NCI-H2029 (cell line): ENCODE results near the gene SLC2A6.

ENCODE experiments used
- DNase-seq: peaks from one replicate; lab custom pipeline; 2025; lab: John Stamatoyannopoulos, UW

SLC2A6 gene

DNA sequence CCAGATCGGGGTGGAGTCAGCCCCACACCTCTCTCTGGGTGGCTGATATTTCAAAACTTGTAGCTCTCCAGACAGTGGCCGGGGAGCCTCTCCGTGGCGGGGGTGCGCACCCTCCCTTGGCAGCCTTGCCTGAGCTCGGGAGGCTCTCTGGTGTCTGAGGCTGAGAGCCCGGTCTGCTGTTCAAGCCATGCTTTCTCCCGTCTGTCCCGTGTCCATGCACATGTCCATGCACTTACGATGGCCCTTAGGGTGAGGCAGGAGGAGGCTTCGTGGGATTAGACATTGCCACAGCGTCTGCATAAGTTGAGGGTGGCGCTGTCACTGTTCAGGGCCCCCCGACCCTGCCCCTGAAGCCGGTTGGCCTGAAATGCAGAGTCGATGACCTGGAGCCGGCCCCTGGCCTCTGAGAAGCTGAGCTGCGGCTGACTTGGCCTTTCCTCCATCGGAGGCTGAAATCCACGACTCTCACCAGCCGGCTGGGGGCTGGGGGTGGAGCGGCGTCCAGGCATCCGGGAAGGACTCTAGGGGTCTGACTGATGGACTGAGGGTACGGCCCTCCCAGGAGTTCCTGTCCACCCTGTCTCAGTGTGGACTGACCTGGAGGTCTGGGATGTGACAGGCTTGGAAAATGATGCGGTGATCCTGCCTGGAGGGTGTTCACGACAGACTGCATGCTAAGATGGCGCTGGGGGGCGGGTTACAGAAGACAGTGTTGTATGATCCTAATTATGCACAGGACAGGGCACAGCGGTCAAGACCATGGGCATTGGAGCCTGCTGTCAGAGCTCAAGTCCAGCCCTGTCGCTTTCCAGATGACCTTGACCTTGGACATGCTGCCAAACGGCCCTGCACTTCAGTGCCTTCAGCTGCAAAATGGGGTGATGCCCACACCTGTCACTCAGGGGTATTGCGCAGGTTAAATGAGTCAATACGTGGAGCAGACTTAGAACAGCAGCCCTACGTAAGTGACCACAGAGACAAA lies 18.3 kb upstream of the SLC2A6 start:
- no peak for DNase-seq

DNA sequence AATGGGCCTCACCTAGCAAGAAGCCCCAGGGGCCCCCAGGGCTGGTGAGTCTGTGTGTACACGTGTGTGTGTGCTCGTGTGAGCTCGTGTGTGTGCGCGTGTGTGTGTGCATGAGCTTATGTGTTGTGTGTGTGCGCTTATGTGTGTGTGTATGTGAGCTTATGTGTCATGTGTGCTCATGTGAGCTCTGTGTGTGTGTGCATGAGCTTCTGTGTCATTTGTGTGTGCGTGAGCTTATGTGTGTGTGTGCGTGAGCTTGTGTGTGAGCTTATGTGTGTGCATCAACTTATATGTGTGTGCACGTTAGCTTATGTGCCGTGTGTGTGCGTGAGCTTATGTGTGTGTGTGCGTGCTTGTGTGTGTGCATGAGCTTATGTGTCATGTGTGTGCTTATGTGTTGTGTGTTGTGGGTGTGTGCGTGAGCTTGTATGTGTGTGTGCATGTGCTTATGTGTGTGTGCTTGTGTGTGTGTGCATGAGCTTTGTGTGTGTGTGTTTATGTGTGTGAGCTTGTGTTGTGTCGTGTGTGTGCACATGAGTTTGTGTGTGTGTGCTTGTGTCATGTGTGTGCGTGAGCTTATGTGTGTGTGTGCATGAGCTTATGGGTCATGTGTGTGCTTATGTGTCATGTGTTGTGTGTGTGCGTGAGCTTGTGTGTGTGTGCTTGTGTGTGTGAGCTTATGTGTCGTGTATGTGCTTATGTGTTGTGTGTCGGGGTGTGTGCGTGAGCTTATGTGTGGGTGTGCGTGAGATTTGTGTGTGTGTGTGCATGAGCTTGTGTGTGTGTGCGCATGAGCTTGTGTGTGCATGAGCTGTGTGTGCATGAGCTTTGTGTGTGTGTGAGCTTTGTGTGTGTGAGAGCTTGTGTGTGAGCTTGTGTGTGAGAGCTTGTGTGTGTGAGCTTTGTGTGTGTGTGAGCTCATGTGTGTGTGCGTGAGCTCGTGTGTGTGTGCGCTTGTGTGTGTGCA lies 16.7 kb upstream of the SLC2A6 start:
- no peak for DNase-seq

DNA sequence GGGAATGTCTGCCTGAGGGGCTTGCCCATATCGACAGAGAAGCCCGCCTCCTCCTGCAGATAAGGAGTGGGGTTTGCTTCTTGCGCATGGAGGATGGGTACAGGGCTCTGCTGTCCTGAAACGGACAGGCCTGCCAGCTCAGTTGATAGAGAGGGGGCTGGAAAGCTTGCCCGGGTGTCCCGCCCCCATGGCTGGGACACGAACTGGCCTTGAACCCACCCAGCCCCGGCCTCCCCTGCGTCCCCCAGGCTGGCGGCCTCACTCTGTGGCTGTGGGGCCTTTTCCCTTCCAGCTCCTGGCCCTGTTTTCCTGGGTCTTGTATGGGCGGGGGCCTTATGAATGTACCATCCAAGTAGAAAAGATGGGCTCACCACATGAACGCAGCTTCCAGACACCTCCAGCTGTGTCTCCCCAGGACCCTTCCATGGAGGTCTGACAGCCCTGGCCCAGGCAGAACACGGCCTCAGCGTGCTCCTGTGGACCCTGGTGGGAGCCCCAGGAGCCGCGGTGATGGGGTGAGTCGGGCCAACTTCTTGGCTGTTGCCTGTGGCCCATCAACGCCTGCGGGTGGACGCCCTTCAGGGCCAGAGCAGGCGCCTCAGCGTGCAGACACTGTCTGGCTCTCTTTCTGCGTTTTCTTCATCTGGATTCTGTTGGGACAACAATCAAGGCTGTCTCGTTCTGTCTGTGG lies 15.9 kb upstream of the SLC2A6 start:
- DNase-seq = no peak

DNA sequence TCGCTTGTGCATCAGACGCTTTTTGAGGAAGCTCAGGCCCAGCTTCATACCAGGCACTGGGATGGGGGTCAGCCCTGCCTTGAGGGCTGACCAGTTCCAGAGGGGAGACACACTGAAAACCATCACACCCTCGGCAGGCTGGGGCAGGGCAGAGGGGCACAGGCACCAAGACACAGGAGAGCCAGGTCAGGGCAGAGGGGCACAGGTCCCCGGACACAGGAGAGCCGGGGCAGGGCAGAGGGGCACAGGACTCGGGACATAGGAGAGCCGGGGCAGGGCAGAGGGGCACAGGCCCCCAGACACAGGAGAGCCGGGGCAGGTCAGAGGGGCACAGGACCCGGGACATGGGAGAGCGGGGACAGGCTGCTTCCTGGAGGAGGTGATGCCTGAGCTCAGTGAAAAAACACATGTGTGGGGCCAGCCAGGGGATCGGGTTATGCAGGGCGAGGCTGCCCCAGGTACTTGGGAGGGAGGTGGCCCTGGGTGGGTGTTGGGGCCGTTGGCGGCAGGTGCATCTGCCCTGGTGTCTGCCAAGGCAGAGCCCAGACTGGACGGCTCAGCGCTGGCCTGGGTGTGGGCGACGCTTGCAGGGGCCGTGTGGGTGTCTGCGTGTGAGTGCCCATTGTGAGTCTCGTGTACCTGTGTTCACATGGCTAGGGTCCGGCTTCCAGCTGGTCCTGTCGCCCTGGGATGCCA lies 15.1 kb upstream of the SLC2A6 start:
- DNase-seq = no peak

DNA sequence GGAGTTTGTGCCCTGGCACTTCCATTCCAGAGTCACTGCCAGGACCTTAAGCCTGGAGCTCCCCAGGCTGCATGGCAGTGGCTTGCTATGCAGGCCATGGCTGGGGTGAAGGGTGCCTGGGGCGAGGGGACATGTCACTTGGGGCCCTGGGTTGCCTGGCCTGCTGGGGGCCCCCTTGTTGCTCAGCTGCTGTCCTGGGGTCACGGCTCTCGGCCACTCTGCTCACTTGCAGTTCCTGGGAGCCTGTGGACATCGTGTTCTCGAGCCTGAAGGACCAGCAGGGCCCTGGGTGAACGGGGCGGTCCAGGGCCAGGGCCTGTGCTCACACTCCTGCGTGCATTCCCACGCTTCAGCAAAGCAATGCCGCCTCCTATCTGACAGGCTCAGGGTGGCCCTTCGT lies 14.5 kb upstream of the SLC2A6 start:
- no peak for DNase-seq

DNA sequence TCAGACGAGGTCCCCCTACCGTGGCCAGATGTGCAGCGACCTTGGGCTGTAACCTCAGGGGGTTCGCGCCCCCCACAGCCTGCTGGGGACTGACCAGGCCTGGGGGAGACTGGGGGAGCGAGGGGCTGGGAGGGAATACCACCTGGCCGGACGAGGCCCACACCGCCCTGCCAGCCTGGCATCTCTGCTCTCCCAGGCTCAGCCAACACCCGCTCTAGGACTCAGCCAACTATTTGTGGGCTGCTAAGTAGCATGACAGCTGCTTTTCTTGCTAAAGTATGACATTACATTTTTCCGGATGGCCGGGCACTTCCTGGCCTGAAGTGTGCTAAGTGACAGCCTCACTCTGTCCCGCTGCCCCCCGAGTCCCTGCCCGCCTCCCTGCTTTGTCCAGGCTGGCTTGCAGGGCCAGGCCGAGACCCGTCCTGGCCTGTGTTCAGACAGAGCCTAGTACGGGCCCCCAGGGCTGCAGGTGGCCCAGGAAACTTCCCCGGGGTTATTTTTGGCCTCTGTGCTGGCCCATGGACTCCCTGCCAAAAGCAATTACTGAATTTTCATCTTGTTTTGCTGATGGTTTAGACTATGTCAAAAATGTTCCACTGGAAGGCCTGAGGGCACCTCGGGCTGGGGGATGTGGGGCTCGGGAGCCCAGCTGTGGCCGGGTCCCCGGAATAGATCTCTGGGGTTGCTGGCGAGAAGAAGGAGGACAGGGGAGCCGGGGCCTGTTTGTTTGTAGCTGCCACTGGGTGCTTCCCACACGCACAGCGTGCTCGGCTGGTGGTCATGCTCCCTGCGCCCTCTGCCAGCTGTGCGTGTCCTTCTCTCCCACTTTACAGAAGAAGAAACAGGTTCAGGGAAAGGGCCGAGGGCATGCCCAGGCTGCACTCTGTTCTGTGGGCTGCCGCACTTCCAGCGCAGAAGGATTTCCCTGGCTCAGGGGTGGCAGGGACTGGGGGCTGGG lies 13.4 kb upstream of the SLC2A6 start:
- DNase-seq = no peak

DNA sequence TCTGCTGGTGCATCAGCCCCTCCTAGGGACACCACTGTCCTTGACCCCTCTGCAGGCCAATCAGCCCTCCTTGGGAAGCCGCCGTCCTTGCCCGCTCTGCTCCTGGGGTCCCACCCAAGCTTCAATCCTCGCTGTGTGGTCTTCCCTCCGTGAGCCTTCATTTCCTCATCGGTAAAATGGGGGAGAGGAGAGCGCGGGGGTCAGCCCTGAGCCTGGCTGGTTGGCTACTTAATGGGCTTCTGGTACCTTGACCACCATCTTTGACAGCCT lies 12.7 kb upstream of the SLC2A6 start:
- DNase-seq = no peak

DNA sequence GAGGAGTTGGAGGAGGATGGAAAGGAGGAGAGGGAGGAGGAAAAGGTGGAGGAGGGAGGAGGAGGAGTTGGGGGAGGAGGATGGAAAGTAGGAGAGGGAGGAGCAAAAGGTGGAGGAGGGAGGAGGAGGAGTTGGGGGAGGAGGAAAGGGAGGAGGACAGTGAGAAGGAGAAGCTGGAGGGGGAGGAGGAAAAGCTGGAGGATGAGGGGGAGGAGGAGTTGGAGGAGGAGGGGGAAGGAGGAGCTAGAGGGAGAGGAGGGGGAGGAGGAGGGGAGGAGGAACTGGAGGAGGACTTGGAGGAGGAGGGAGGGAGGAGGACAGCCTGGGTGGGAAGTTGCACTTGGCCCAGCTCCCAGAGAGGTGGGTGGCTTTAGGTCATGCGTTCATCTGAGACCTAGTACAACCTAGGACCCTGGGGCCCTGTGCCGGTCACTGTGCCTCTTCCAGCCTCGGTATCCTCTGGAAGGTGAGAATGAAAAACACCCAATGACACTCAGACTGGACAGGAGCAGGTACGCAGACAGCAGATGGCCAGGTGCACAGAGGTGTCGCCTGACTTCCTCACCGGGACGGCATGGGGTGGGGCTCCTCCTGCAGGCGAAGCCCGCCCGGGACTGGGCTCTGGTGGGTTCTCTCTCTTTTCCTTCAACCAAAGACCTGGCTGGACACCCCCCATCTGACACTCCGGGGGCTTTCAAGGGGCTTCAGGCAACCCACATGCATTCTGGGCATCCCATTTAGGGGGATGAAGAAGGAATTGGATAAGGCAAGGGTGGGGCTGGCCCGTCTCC lies 12.2 kb upstream of the SLC2A6 start:
- no peak for DNase-seq

DNA sequence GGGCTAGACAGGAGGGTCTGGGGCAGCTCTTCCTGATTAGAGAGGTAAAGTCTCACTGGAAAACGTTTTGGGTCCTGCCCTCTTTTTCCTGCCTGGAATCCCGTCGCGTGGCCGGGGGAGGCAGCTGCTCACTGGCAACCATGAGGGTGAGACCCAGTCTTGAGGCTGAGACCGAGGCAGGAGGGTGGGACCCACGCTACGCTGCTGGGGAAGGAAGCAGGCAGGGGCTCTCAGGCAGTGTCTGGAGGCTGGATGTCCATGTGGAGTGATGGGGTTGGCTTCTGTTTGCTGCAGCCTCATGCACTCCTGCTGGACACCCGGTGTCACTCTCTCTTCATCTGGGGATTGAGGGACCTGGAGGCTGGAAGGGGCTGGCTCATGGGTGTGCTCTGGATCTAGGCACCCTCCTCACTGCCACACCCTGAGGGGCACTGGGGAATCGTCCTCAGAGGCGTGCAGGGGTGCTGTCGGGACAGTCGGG lies 11.3 kb upstream of the SLC2A6 start:
- no peak for DNase-seq

DNA sequence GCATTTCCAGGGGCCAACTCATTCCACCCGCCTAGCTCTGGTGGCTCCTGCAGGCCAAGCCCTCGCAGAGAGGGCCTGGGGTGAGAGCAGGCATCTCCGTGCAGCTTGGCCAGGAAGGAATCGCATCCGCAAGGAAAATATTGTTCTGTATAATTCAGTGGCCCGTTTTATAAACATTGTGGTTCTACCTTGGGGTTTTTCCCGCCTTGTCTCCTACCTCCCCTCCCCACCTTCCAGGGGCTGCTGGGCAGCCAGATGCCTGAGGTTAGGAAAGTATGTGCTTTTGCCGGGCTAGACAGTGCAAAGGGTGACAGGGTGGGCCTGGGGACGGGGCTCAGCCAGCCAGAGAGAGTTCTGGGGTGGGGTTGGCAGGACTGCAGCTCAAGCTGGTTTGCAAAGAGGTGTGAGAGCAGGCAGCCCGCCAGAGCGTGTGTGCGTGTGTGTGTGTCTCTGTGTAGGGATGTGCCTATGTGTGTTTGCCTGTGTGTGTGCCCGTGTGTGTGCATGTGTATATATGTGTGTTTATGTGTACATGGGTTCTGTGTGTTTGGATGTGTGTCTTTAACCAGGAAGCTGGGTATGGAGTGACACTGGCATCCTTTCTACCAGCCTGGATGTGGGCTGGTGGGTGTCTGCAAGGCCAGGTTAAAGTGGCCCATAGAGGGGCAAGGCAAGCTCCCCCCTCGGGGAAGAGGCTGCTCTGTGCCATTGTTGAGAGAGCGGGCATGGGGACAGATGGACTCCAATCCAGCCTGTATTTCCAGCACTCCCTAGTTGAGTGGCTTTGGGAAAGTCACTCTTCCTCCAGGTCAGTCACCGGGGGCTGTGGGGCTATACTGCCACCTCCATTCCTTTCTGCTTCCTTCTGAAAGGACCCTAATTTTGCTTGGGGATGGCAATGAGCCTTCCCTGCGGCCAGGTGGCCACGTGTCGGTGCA lies 10.6 kb upstream of the SLC2A6 start:
- DNase-seq = no peak

DNA sequence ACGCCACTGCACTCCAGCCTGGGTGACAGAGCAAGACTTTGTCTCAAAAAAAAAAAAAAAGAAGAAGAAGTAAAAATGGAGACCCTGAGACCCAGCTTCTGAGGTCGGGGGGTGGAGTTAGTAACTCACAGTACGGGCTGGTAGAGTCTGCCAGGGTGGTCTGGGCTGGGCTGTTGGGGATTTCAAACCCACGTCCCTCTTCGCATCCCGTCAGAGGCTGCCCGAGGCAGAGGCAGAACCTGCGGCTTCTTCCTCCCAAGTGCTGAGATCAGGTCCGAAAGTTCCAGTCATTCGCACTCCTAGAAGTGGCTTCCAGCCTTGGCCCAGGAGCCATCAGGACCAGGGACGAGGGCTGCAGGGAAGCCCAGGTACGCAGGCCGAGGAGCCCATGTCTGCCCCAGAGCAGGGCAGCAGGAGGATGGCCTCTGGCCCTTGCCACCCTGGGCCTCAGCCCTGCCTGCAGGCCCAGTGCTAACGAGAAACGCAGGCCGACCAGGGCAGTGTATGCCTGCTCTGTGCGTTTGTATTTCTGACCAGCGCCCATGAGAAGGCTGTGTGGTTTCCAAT lies 9.9 kb upstream of the SLC2A6 start:
- no peak for DNase-seq

DNA sequence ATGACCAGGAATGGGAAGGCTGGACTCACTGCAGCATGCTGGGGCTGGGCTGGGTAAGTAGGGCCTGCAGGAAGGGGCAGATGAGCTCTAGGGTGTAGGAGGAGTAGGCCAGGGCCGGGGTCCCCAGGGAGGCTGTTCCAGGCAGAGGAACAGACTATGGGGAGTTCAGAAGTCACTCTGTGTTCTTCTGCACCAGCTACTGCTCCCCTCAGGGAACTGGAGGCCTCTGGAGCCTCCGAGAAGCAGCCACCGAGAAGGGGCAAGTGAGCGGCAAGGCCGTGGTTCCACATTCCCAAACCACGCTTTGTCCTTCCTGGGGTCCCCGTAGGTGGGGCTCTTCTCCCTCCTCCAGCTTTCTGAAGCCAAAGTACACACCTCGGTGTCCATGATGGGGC lies 8.4 kb upstream of the SLC2A6 start:
- no peak for DNase-seq

DNA sequence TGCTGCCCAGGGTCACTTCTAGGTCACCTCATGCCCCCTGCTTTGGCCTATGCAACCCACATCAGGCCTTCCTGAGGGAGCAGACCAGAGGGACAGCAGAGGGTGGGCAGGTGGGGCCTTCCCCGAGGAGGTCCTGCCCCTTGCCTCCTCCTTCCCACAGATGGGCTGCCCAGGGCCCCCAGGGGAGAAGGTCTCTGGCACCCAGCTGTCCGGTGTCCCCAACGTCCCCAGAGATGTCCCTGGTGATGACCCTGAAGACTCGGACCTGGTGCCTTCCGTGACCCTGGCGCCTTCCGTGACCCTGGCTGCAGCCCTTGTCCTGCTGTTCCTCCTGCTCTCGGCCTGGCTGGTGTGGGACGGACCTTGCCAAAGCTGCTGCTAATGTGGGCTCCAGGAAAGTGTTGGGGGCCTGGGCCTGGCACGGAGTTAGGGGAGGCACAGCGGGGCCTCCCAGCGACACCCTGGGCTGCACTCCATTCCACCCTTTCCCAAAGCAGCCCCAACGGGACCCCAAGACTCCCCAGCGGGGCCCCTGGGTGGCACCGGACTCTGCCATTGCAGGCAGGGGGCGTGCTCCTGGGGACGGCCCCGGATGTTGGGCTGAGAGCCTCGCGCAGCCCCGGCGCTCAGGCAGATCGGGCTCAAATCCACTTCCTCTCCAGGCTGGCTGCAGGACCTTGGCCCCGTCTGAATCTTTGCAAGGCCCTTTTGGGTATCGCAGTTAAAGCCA lies 6.8 kb upstream of the SLC2A6 start:
- DNase-seq = no peak

DNA sequence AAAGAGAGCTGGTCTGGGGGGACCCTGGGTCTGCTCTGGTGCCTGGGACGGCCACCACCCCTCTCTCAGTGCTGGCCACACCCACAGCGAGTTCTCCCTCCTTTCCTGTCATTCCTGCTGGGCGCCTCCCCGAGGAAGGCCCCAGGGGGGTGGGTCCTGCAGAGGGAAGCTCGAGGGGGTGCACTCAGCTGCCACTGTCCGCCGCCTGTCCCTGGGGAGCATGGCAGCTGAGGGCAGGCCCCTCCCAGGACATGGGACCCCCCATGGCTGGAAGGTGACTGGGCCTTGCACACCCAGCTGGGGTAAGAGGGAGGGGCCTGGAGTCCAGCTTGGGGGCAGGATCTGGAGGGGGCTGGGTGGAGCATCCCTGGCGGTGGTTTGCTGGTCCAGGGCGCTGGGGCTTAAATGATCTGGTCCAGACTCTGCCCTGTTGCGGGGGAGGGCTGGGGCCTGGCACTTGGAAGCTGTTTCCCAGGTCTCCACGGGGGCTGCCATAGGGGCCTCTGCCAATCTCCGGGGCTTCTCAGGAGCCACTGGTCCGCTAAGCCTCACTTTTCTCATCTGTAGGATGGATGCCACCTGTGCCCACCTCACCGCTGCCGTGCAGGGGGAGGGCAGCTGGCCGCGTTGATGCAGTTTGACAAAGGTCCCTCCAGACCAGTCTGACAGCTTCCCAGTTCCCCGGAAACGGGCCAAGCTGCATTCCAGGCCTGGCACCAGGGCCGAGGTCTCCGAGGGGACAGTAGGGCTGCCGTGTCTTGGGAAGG lies 6.0 kb upstream of the SLC2A6 start:
- no peak for DNase-seq

DNA sequence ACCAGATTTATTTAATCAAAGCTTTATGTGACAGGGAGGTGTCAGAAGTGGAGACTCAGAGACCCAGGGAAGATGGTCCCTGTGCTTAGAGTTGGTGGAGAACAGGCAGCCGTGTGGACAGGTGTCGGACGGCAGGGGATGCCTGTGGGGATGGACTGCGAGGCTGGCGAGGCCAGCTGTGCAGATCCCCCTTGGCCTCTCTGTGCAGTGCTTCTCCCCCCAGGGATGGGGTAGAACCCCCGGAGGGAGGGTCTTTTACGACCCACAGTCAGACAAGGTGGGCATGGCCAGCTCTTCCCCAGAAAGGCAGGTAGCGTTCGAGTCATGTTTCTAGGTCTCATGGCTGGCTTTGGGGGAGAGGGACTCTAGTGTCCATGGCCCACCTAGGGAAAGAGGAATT lies 4.7 kb upstream of the SLC2A6 start:
- DNase-seq = no peak

DNA sequence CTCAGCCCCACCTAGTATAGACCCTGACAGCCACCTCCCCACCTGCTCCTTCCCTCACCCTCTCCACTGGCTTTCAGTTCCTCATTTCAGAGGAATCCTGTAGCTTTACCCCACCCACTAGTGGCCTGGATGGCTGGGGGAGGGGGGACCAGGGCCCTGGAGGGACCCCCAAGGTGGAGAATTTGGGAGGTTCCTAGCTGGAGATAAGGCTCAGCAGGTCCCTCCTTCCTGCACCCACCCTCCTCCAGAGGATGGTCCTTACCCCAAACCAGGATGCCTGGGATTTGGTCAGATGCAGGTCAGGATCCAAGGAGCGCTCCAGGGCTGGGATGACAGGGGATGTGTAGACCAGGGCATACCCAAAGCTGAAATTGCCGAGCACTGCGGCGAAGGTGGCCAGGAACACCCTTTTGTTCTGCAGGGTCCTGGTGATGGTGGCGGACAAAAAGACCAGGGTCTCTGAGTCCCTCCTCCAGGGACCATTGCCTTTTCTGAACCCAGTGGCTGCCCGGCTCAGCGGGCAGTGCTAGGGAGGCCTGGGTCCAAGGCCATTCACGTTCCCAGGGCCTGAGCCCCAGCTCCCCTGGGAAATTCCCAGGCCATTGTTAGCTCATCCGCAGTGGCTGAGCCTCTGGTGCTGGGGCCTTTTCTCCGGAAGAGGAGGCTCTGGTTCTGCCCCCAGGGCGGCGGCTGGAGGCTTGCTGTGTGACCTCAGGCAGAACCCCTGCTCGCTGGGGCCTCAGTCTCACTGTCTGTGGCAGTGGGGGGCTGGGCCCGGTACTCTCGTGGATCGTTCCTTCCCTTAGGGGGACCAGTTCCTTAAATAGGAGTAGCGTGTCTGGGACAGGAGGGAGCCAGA lies 678 bp downstream of the SLC2A6 start:
- DNase-seq = no peak
